T-helper 1 cell treated with Interleukin-12 subunit alpha and Interleukin-12 subunit beta and Interleukin-4 antibody, amounts not matched to agents 30 ng/mL and 1 ng/mL, for 36 hours (primary cell): ENCODE results near the gene GPR158. TPM values are rescaled to one million over a fixed set of nuclear protein-coding genes. Genes with fewer than 3 reads are reported as not detected.

ENCODE experiments used
- intact Hi-C: fragments of 100-400 bp; cut with micrococcal nuclease; formaldehyde crosslinking; loops from one replicate; pipeline ENCODE4 v1.15.1; 2024
- total RNA-seq: library from RNA; stranded (reverse); gene quantifications from 2 replicates; pipeline ENCODE4 v1.2.3, GENCODE V29; 2022

The GPR158 gene
- total RNA-seq, 1 donor from 2014 or later, result not detected

GRCh38 chr10:25497246-25497645, 322.4 kb downstream of the GPR158 start:
- intact Hi-C loops, result no loop called here

- intact Hi-C loops, result no loop called here
Measured at GRCh38 chr10:25498645-25499044, 323.8 kb downstream of the GPR158 start.

GRCh38 chr10:25501912-25502311, 327.1 kb downstream of the GPR158 start:
- intact Hi-C loops, result no loop called here

DNA sequence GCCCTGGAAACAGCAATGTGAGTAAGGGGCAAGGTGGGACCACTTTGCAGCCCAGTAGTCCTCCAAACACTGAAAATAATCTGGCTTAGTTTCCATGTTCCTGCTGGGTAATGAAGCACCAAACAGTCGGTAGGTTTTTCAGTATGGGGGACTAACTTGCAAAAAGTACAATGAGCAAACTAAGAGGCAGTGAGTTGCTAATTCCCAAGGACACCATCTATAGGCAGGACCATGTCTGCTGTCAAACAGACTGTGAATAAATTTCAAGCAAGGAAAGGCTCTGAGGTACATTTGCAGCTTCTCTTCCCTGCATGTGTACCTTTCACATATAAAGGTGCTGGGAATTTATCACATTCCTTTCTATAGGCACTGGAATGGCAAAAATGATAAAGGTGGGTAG, 327.7 kb downstream of the GPR158 start:
- intact Hi-C loops, result no loop called here

- intact Hi-C loops, result no loop called here
Measured at GRCh38 chr10:25504306-25504705, 329.5 kb downstream of the GPR158 start.

GRCh38 chr10:25504838-25505237, 330.0 kb downstream of the GPR158 start:
- intact Hi-C loops, result no loop called here

DNA sequence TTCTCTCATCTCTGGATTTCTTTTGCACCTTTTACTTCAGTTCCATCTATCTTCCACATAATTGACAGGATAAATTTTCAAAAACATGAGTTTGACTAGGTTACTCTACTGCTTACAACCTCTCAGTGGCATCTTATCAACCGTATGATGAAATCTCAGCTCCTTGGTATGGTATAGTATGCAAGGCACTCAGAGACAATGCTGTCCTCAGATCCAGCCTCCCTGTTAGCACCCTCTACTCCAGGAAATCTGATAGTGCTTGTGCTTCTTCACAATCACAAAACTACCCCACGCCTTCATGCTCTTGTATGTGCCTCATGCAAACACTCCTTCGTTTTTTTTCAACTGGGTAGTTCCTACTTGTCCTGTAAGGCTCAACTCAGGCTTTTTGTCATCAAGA, 330.7 kb downstream of the GPR158 start:
- intact Hi-C loops, result no loop called here

GRCh38 chr10:25506821-25507335, 332.1 kb downstream of the GPR158 start:
- intact Hi-C loops, result no loop called here

DNA sequence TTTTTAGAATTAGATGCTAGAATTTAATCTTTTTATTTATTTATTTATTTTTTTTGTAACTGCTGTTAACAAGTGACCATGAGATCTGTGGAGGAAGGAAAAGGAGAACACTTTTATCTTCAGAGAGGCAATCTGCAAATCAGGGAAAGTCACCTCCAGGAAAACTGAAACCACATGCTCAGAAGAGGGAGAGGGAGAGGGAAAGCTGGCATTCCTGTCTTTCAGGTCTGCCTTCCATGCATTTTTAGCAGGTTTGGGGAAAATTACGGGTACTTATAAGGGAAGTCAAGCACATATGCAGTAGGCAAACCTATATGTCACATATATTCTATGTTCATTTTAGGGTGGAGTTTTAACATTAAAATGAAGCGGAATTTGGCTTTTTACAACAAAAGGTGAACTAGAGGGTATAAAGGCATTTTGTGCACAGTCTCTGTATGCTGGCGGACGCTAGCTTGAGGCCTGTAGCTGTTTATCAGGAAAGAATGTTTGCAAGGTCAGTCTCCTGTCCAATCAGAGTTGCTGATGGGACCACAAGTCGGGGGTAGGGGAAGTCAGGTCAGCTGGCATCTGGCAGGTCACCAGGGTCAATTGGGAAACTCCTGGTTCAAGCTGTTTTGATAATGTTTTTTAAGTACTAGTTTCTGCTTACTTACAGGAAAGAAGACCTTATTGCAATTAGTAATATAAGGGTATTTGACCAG, 333.5 kb downstream of the GPR158 start:
- intact Hi-C loops, result no loop called here

- intact Hi-C loops, result no loop called here
Measured at GRCh38 chr10:25509151-25509550, 334.4 kb downstream of the GPR158 start.

DNA sequence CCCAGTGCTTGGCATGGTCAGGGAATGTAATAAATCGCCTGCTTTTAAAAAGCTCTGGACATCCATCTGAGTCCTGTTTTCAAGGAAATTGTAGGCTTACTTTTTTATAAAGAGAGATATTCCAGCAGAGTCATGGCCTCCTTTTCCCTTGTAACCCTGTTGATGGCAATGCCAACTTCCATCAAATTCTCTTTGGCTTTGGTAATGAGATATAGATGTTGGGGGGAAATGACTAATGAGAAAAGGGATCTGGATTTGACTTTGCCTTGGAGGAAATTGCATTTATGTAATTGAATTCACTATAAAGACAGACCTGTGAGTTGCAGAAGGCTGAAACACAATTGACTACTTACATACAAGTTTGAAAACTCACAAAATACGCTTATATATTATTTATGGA, 347.5 kb downstream of the GPR158 start:
- intact Hi-C loops, result no loop called here

- intact Hi-C loops, result no loop called here
Measured at GRCh38 chr10:25522946-25523608, 348.3 kb downstream of the GPR158 start.

- intact Hi-C loops, result no loop called here
Measured at GRCh38 chr10:25530306-25530705, 355.5 kb downstream of the GPR158 start.

GRCh38 chr10:25531457-25532061, 356.8 kb downstream of the GPR158 start:
- intact Hi-C loops, result no loop called here

GRCh38 chr10:25532213-25532612, 357.4 kb downstream of the GPR158 start:
- intact Hi-C loops, result no loop called here

- intact Hi-C loops, result no loop called here
Measured at GRCh38 chr10:25536027-25536426, 361.2 kb downstream of the GPR158 start.

DNA sequence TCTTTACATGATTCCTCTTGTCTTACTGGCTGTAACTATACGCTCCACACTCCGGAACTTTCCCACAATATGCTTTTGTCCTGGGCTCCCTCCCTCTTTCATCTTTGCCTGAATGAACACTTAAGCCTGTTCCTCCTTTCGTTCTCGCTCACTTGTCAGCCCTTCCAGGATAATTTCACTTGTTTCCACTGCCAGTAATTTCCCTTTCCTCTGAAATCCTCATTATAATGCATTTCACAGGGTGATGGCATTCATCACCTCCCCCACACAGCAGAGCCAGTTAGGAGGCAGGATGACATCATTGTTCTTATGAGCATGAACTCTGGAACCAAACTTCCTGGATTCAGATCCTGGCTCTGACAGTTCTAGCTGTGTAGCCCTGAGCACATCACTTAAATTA, 372.6 kb downstream of the GPR158 start:
- intact Hi-C loops, result no loop called here

GRCh38 chr10:25552283-25552919, 377.6 kb downstream of the GPR158 start:
- intact Hi-C loops, result no loop called here

GRCh38 chr10:25555865-25556264, 381.1 kb downstream of the GPR158 start:
- intact Hi-C loops, result no loop called here

GRCh38 chr10:25556457-25556856, 381.7 kb downstream of the GPR158 start:
- intact Hi-C loops, result no loop called here

- intact Hi-C loops, result no loop called here
Measured at GRCh38 chr10:25557136-25557535, 382.3 kb downstream of the GPR158 start.

DNA sequence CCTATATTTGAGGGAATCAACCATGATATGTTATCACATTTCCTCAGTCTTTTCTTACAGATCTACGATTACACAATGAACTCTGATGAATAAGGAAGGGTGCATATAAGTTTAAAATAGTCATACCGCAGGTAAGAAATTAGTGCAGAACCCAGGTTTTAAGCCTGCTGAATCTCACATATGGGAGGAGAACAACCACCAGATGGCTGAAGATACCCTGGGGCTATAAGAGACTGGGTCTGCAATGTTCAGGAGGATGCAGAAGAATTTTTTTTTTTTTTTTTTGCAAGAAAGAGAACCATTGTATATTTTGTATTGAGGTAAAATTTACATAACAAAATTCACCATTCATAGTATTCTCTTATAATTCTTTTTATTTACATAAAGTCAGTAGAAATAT, 387.0 kb downstream of the GPR158 start:
- intact Hi-C loops, result no loop called here
